ENCODE data around the gene CARF.
"Not testable (repeated sequence)": the region's sequence is repeated elsewhere in the genome, so short reads cannot be mapped to it uniquely, and the experiment has no call there.

GRCh38 chr2:202949333-202949732, 37.3 kb downstream of the CARF start:
- TF ChIP-seq CTCF (IDR thresholded peaks at IDR 0.05; ENCODE audit: low read depth, low read length, missing input control); FOXA1 (IDR thresholded peaks at IDR 0.05); MAX (IDR thresholded peaks at IDR 0.05); RAD21 (IDR thresholded peaks at IDR 0.05); EGR1 (IDR thresholded peaks at IDR 0.05; ENCODE audit: low read depth in 2 of 2); SP1 (IDR thresholded peaks at IDR 0.05); YY1 (IDR thresholded peaks at IDR 0.05); TAF1 (conservative IDR thresholded peaks at IDR 0.05); RXRA (IDR thresholded peaks at IDR 0.05); ATF3 (IDR thresholded peaks at IDR 0.05); ZBTB33 (IDR thresholded peaks at IDR 0.05); JUND (IDR thresholded peaks at IDR 0.05); FOXA2 (IDR thresholded peaks at IDR 0.05); REST (IDR thresholded peaks at IDR 0.05): not testable (repeated sequence)
